Mammary epithelial cell (primary cell): ENCODE results near the gene NIT1.

Source experiments
- EZH2 ChIP-seq: IDR thresholded peaks from 2 replicates; pipeline ENCODE4 v1.6.1; 2012; ENCODE audit warnings: low read length, inconsistent platforms, borderline replicate concordance
- TF ChIP-seq, protein P1 (sequence below), 2 donors: IDR thresholded peaks in 1 of 2; conservative IDR thresholded peaks in 1 of 2; 2 replicates each; pipeline ENCODE4 v1.5.1; 2011 to 2012; ENCODE audit warnings: inconsistent platforms in 2 of 2, low read length in 2 of 2, mild to moderate bottlenecking in 2 of 2, control low read depth in 1 of 2, low read depth in 1 of 2; ENCODE audit not compliant: insufficient read depth in 1 of 2; ENCODE audit errors: extremely low read depth in 1 of 2

DNA sequence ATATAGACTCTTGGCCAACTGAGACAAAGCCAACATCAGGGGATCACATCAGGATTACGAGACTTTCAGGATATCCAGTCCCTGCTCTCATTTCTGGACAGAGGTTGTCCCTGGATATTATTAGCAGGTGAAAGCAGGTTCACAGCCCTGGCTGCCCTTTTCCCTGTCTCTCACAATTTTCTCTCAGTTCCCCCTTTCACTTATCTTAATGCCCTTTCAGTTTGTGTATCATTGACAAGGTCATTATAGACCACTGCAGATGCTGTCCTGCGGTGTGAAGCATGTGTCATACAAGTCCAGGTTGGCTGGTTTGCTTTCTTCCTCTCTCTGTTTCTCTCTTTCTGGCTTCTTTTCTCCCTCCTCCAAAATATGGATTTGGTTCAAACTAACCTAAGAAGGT, 21.9 kb upstream of the NIT1 start:
- TF ChIP-seq, protein P1, sequence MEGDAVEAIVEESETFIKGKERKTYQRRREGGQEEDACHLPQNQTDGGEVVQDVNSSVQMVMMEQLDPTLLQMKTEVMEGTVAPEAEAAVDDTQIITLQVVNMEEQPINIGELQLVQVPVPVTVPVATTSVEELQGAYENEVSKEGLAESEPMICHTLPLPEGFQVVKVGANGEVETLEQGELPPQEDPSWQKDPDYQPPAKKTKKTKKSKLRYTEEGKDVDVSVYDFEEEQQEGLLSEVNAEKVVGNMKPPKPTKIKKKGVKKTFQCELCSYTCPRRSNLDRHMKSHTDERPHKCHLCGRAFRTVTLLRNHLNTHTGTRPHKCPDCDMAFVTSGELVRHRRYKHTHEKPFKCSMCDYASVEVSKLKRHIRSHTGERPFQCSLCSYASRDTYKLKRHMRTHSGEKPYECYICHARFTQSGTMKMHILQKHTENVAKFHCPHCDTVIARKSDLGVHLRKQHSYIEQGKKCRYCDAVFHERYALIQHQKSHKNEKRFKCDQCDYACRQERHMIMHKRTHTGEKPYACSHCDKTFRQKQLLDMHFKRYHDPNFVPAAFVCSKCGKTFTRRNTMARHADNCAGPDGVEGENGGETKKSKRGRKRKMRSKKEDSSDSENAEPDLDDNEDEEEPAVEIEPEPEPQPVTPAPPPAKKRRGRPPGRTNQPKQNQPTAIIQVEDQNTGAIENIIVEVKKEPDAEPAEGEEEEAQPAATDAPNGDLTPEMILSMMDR (conservative IDR thresholded peaks at IDR 0.05 in 1 of 2, IDR thresholded peaks at IDR 0.05 in 1 of 2; ENCODE audit: extremely low read depth in 1 of 2, insufficient read depth in 1 of 2, low read depth in 1 of 2, low read length in 2 of 2), result no peak
- no peak for TF ChIP-seq EZH2
